Neural crest cell (in vitro differentiated cells): Measurements from ENCODE around the gene AFAP1. TPM values are rescaled to one million over a fixed set of nuclear protein-coding genes. Genes with fewer than 3 reads are reported as not detected.

Experiments used
- DNase-seq: peaks from one replicate; pipeline ENCODE4 v3.0.0; 2021; ENCODE audit warnings: low read depth, mixed read lengths, low spot score
- H3K27ac Mint-ChIP-seq: one replicate; pipeline ENCODE4 v1.8.0; 2021; ENCODE audit warnings: mild to moderate bottlenecking, mixed read lengths; ENCODE audit not compliant: unreplicated experiment
- H3K27me3 Mint-ChIP-seq: 2 replicates; pipeline ENCODE4 v1.8.0; 2021; ENCODE audit warnings: low read depth, mild to moderate bottlenecking, mixed read lengths
- H3K36me3 Mint-ChIP-seq: 2 replicates; pipeline ENCODE4 v1.8.0; 2021; ENCODE audit warnings: low read depth, mild to moderate bottlenecking, mixed read lengths
- H3K4me1 Mint-ChIP-seq: 2 replicates; pipeline ENCODE4 v1.8.0; 2021; ENCODE audit warnings: mixed read lengths
- H3K4me3 Mint-ChIP-seq: one replicate; pipeline ENCODE4 v1.8.0; 2021; ENCODE audit warnings: mild to moderate bottlenecking, mixed read lengths
- H3K9me3 Mint-ChIP-seq: 2 replicates; pipeline ENCODE4 v1.8.0; 2021; ENCODE audit warnings: mixed read lengths
- total RNA-seq: library from RNA; stranded (reverse); gene quantifications from 2 replicates; pipeline ENCODE4 v1.2.1, GENCODE V29; 2021
- TF ChIP-seq, protein P1 (sequence below): fragments of 200-600 bp; sonication (generic); conservative IDR thresholded peaks from 2 replicates; pipeline ENCODE4 v1.5.0; 2021; ENCODE audit warnings: antibody characterized with exemption, mild to moderate bottlenecking

AFAP1 gene
- total RNA-seq, 1 donor from 2014 or later = 28.1 TPM

DNA sequence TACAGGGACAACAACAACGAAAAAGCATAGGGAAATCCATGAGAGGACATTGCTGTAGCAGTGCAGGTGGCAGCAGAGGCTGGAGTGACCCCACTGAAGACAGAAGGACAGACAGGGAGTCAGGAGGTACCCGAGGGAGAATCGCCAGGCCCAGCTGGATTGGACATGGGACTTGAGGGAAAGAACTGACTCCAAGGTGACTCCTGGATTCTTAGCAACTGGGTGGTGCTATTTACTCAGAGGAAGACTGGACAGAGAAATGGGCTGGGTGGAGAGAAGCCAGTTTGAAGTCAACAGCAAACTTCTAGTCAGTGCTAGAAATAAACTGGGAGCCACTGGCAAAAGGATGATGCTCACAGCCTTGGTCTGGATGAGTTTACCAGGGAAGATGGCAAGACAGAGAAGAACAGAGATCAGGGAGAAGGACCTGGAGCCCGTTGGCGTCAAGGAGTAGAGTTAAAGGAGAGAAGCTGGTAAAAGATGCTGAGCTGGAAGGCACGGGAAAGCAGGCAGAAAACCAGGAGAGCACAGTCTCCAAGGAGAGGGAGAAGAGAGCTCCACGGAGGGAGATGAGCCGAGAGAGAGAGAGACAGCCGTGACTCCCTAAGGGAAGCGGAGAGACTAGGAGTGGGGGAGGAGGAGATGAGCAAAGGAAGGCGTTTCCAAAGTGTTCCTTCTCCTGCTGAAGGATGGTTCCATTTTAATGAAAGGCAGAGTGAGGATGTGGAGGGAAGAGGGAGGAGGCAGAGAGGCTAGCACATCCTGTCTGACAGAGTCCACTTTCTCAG lies 119.4 kb downstream of the AFAP1 start:
- H3K27ac Mint-ChIP-seq = no peak overlapping the region
- peaks cover 8% of the 10 kb centered on the region for H3K36me3 Mint-ChIP-seq
- no peaks in the 10 kb centered on the region for H3K9me3 Mint-ChIP-seq
- no peak for DNase-seq
- TF ChIP-seq, protein P1, sequence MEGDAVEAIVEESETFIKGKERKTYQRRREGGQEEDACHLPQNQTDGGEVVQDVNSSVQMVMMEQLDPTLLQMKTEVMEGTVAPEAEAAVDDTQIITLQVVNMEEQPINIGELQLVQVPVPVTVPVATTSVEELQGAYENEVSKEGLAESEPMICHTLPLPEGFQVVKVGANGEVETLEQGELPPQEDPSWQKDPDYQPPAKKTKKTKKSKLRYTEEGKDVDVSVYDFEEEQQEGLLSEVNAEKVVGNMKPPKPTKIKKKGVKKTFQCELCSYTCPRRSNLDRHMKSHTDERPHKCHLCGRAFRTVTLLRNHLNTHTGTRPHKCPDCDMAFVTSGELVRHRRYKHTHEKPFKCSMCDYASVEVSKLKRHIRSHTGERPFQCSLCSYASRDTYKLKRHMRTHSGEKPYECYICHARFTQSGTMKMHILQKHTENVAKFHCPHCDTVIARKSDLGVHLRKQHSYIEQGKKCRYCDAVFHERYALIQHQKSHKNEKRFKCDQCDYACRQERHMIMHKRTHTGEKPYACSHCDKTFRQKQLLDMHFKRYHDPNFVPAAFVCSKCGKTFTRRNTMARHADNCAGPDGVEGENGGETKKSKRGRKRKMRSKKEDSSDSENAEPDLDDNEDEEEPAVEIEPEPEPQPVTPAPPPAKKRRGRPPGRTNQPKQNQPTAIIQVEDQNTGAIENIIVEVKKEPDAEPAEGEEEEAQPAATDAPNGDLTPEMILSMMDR = no peak
- no peaks in the 10 kb centered on the region for H3K27me3 Mint-ChIP-seq
- H3K4me1 Mint-ChIP-seq = peaks cover 23% of the 10 kb centered on the region
- H3K4me3 Mint-ChIP-seq = no peak overlapping the region

DNA sequence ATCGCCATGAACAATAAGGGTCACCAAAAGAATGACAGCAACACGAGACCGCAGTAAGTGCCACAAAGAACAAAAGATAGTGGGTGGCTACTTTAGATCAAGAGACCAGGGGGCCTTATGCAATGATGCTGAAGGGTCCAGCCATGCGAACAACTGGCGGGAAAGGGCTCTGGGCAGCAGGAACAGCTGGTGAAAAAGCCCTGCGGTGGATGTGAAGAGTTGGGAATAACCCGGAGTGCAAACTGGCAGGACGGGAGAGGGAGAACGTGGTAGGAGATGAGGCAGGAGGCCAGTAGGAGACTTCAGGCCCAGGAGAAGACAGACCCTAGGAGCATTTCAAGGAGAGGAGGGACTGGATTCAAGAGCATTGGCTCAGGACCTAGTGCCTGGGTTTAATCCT lies 120.2 kb downstream of the AFAP1 start:
- TF ChIP-seq, protein P1 = no peak
- Mint-ChIP-seq H3K27me3 (no peaks in the 10 kb centered on the region), H3K27ac (no peak overlapping the region)

DNA sequence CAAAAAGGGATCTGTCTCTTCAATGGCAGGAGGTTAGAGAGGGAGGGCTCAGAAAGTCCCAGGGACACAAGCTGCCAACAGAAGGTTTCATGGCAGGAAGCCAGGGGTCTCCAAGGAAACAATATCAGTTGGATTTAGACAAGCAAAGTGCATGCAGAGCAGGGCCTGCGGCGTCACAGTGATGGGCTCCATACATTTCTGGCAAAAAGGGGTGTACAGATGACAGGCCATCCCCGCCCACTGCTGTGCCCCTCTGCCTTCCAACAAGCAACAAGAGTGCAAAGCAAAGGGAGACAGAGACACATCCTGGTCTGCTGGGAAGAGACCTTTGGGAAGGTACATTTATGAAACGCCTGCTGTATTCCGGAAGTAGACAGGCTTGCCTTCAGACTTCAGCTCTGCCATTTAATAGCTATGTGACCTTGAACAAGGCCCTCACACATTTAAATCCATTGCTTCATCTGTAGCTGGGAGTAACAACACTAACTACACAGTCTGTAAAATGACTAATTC lies 121.2 kb downstream of the AFAP1 start:
- Mint-ChIP-seq H3K27ac (no peak overlapping the region), H3K9me3 (no peaks in the 10 kb centered on the region), H3K4me3 (no peak overlapping the region), H3K4me1 (peaks cover 14% of the 10 kb centered on the region), H3K36me3 (peaks cover 15% of the 10 kb centered on the region), H3K27me3 (no peaks in the 10 kb centered on the region)
- TF ChIP-seq, protein P1 = no peak
- no peak for DNase-seq

More for the DNA sequence above, 120.2 kb downstream of the AFAP1 start:
- Mint-ChIP-seq H3K4me3 (no peak overlapping the region), H3K4me1 (peaks cover 21% of the 10 kb centered on the region), H3K36me3 (peaks cover 9% of the 10 kb centered on the region), H3K9me3 (no peaks in the 10 kb centered on the region)
- no peak for DNase-seq

DNA sequence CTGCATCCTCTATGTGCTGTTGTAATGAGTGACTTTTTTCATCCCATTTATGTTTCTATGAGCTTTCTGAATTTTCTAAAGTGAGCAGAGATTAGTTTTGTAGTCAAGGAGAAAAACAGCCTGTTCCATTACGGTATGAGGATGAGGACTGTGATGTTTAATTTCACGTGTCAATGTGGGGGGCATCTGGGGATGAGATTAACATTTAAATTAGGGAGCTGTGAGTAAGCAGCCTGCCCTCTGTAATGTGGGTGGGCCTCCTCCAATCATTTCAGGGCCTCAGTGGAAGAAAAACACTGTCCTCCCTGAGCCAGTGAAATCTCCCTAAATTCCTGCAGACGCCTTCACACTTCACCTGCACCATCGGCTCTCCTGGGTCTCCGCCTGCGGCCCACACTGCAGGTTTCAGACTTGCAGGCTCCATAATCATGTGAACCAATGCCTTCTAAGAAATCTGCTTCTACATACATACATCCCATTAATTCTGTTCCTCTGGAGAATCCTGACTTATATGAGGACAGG lies 121.7 kb downstream of the AFAP1 start:
- no peak for DNase-seq
- no peak overlapping the region for H3K27ac Mint-ChIP-seq
- H3K9me3 Mint-ChIP-seq = no peaks in the 10 kb centered on the region
- H3K27me3 Mint-ChIP-seq = no peaks in the 10 kb centered on the region
- peaks cover 12% of the 10 kb centered on the region for H3K4me1 Mint-ChIP-seq
- peaks cover 15% of the 10 kb centered on the region for H3K36me3 Mint-ChIP-seq
- no peak overlapping the region for H3K4me3 Mint-ChIP-seq
- TF ChIP-seq, protein P1 = no peak

DNA sequence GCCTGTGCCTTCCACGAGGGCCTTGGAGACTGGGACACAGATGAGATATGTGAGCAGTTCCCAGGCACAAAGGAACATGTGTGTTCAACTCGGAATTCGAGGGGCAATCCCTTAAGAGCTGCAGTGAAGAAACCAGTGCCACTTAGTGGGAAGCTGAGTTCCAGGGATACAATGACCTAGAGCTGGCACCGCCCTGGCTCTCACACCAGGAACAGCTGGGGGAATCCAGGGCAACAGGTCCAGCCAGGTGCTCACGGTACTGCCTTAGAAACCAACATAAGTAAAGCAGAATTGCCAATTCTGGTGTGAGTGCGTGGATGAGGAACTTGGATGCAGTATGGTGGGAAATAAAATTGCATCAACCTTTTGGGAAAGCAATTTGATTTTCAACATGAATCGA lies 122.9 kb downstream of the AFAP1 start:
- DNase-seq = no peak
- H3K4me1 Mint-ChIP-seq = peaks cover 20% of the 10 kb centered on the region
- H3K9me3 Mint-ChIP-seq = no peaks in the 10 kb centered on the region
- no peaks in the 10 kb centered on the region for H3K27me3 Mint-ChIP-seq
- peaks cover 15% of the 10 kb centered on the region for H3K36me3 Mint-ChIP-seq
- H3K4me3 Mint-ChIP-seq = no peak overlapping the region
- TF ChIP-seq, protein P1 = no peak
- no peak overlapping the region for H3K27ac Mint-ChIP-seq
